NCI-H748 (cell line): ENCODE measurements around the gene TPI1.

Experiments used
- DNase-seq: peaks from one replicate; lab custom pipeline; 2025; ENCODE audit not compliant: unreplicated experiment; lab: John Stamatoyannopoulos, UW

TPI1 gene

DNA sequence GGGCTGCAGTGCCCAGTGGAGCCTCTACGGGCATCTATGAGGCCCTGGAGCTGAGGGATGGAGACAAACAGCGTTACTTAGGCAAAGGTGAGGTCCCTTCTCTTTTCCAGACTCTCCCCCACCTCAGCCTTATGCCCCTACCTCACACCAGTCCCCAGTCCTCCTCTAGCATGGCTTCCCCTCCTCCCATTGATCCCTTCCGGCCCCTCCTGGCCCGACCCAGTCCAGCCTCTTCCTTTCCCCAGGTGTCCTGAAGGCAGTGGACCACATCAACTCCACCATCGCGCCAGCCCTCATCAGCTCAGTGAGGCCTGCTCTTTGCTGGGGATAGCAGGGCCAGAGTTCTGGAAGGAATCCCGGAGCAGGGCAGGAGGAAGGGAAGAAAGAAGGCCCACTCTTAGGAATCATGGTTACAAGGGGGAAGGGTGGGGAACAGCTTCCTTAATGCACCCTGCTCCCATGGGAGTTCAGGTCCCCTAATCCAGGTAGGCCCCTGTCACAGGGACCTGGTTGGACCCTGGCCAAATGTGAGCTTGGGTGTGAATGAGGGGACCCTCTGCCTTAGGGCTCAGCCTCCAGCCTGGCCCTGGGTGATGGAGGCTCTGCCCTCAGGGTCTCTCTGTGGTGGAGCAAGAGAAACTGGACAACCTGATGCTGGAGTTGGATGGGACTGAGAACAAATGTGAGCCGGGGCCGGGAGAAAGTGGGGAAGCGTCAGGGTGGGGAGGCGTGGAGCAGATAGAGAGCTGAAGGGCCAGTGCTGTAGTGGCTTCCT, 49.3 kb downstream of the TPI1 start:
- DNase-seq = no peak

DNA sequence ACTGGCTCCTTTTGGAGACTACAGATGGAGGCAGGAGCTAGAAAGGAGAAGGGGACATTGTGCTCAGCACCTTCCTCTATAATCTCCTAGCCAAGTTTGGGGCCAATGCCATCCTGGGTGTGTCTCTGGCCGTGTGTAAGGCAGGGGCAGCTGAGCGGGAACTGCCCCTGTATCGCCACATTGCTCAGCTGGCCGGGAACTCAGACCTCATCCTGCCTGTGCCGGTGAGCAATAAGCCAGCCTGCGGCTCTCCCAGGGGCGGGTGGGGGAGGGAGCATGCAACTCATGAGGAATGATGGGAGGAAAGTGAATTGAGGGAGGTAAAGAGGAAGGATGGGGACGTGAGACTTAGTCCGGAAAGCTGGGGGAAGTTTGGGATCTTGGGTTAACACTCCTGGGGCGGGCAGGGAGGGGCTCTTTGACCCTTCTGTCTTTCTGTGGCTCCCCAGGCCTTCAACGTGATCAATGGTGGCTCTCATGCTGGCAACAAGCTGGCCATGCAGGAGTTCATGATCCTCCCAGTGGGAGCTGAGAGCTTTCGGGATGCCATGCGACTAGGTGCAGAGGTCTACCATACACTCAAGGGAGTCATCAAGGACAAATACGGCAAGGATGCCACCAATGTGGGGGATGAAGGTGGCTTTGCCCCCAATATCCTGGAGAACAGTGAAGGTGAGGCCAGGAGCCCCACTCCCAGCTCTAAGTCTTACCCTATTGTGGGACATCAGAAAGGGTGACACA, 50.3 kb downstream of the TPI1 start:
- no peak for DNase-seq

DNA sequence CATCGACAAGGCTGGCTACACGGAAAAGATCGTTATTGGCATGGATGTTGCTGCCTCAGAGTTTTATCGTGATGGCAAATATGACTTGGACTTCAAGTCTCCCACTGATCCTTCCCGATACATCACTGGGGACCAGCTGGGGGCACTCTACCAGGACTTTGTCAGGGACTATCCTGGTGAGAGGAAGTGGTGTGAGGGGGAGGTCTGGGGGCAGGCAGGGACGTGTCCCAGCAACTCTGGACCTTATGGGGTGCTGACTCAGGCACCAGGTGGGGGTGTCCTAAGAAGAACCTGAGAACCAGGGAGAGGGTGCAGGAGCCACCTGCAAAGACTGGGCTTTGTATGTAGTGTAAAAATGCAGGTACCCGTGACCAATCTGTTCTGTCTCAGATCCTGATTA, 52.3 kb downstream of the TPI1 start:
- no peak for DNase-seq
